ENCODE results near the gene CPT1A.

CPT1A gene

DNA sequence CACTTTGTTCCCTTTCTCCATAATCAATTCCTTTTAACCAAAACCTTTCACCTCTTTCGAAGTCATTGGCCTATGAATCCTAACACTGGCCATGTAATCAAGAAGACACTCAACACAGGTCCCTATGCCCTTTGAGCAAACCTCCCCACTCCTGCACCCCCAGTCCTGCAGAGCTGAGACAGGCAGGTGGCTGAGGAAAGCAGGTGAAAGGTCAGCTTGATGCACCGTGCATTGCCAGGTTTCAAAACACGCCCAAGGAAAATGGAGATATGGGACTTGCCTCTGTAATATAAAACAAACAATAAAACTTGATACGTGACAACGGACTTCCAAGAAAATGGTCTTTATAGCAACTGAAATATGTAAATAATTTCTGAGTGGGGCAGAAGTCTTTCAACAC, 10.6 kb downstream of the CPT1A start:
- DNase-seq = no peak

DNA sequence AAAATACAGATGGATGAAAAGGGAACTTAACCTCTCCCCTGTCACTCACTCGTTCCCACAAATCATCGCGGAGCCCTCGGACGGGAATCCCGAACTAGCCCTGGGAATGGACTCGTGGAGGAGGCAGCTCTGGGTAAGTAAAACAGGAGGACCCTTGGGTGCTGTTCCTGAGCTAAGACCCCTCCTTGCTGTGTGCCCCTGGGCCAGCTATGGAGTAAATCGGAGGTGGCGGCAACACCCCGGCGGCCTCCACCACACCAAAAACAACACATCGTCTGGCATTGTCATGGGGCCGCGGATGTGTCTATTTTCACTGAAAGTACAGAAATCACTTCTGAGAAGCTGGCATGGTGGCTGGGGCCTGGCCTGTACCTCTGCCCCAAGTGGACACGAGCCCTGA, 12.1 kb downstream of the CPT1A start:
- no peak for DNase-seq

DNA sequence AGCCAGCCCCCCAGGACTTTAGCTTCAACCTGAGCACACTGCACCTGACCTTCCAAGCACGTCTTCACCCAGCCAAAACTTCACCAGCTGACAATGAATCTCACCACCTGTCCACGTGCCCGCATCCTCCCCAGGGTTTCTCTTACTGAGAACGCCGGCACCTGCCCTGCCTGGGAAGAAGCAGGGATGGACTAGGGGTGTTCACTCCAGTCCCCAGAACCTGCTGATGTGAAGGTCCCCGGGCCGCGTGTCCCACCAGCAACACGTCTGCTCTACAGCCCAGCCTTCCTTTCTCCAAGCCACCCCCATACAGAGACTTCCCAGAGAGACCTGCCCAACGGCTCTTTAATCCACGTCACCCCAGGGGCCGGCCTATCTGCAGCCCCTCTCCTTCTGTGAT, 12.8 kb downstream of the CPT1A start:
- DNase-seq = no peak

DNA sequence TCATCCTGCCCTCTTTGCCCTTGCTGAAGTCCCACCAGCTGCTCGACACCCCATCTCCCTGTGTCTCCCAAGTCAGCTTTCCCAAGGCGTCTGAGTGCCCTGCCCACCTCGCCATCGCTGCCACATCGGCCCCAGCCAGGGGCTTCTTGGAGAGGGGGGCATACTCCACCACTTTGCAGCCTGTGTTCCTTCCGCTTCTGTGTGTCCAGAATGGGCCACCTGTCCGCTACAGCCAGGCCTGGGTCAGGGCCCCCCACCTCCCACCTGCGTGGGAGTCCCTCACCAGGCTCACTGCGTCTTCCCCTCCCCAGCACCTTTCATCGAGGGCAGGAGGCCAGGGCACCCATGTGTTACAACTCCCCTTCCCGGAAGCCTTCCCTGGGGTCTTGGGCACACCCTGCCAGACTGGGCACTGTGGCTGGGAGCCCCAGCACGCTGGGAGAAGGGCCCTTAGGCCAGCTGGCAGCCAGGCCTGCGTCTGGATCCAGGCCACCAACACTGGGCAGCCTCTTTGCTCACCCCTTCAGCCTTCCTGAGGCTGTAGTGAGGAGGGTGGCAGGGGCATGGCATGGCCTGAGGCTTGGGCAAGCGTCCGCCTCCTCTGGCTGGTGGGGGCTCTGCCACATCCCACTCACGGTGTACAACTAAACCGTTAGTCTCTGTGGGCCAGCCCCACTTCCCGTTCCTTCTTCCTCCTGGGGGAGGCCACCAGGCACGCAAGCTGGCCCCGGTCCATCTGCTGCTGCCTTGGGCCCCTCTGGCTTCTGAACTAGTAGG, 13.4 kb downstream of the CPT1A start:
- DNase-seq = no peak

DNA sequence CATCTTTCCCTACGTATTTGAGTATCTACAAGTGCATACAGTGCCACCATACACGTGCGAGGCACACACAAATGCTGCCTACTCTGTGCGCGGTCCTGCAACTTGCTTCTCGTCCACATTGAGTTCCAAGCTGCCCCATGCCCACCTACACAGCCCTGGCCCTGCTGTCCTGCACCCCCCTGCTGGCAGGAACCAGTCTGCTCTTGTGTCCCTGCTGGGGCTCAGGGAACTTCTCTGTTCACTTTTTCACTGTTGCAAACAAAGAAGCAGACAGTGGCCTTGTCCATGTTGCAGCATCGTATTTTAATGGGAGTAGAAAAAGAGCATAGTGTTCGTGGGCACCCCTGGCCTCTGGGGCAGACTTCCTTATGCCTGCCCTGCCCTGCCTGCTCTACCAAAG, 14.0 kb downstream of the CPT1A start:
- DNase-seq = no peak

DNA sequence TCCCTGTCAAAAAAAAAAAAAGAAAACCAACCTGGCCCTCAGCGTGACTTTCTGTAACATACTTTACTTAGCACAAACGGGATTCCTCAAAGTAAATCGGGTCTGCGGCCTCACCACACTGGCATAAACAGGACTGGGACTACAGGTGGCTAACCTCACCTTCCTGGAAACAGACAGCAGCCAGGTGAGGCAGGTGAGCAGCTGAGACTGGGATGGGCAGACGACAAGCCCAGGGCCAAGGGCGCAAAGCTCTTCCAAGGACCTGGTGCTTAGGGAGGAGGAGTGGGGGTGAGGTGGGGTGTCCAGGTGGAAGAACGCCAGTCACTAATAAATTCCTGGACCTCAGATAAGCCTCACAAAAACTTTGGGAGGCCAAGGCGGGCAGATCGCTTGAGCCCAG, 15.0 kb downstream of the CPT1A start:
- no peak for DNase-seq

DNA sequence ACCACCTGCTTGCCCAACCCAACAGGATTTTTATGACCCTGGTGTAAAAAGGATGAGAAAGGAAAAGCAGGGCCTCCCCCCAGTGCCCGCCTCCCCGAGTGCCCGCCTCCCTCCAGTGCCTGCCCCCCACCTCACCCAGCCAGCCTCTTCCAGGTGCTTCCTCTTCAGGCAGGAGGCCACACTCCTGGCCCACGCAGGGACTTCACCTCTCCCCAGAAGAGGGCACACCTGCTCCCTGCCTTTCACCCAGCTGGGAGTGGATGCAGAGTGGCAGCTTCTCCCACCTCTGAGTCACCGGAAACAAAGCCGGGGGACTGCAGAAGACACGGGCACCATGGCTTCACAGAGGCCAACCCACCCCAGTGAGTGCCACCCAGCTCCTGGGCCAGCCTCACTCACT, 16.1 kb downstream of the CPT1A start:
- no peak for DNase-seq

DNA sequence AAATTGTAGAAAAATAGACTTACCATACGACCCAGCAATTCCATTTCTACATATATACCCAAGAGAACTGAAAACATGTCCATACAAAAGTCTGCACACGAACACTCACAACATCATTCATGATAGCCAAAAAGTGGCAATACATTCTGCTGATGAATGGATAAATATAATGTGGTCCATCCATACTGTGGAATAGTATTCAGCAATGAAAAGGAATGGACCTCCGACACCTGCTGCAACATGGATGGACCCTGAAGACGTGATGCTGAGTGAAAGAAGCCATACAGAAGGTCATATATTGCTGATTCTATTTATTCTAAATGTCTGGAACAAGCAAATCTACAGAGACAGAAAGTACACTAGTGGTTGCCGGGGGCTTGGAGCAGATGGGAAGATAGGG, 19.2 kb downstream of the CPT1A start:
- no peak for DNase-seq

DNA sequence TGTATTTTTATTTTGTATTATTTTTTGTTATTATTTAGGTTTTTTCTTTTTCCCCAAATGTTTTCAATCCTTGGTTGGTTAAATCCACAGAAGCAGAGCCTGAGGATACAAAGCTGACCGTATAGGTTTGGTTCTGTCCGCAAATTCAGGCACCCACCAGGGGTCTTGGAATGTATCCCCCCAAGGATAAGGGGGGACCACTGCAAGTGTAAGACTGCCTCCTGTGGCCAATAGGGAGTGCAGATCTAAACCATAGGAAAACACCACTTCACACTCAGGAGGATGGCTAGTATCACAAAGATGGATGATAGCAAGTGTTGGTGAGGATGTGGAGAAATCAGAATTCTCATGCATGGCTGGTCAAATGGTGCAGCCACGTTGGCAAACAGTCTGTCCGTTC, 20.0 kb downstream of the CPT1A start:
- DNase-seq = no peak

DNA sequence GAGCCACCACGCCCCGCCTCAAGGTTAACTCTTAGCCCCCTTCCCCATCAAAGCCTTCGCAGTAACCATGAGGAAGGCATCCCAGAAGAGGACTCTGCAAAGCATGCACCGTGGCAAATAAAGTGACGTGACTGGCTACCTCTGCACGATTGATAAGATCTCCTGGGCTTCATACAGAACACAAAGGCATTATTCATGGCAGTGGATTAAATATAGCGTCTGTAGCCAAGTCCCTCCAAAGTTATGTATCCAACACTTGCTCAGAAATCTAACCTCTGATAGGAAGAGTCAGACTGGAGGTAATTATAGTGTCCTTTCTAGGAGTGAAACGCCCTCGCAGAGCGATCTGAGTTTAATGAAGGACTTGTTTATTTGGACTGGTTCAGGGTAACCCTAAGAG, 22.4 kb downstream of the CPT1A start:
- DNase-seq = no peak

DNA sequence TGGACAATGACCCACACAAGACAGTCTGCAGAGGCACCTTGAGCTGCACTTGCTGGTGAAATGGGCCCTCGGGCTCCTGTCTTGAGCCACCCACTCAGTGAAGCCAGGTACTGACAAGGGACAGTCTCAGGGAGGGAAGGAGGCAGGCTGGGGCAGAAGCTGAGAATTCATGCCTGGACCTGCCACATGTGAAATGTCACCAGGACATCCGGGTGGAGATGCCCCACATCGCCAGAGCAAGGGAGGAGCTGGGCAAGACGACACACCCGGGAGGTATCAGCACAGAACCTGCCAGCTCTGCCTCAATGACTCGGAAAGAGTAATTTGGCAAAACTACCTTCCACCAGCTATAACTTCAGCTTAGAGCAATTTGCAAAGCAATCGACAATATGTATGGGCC, 23.5 kb downstream of the CPT1A start:
- no peak for DNase-seq

DNA sequence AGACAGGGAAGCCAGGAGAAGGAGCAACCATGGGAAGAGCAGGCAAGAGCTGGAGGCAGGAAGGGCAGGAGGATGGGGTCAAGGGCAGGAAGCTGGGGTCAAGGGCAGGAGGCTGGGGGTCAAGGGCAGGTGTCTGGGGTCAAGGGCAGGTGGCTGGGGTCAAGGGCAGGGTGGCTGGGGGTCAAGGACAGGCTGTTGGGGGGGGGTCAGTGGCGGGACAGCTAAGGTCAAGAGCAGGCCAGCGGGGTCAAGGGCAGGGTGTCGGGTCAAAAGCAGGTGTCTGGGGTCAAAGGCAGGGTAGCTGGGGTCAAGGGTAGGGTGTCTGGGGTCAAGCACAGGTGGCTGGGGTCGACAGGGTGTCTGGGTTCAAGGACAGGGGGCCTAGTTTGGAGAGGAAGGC, 24.2 kb downstream of the CPT1A start:
- no peak for DNase-seq

DNA sequence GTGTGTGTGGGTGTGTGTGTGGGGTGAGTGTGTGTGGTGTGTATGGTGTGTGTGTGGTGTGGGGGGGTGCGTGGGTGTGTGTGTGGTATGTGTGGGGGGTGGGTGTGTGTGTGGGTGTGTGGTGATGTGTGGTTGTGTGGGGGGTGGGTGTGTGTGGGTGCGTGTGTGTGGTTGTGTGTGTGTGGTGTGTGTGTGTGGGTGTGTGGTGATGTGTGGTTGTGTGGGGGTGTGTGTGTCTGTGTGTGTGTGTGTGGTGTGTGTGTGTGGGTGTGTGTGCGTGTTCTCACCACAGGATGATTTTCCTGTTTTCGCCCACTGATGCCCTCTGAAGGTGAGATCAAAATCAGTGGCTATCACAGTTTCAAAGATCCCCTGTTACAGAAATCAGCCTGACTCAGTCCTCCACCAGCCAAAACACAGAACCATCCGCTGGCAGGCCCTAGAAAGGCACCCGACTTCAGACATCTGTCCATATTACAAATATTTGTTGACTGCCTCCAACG, 24.7 kb downstream of the CPT1A start:
- DNase-seq = no peak

DNA sequence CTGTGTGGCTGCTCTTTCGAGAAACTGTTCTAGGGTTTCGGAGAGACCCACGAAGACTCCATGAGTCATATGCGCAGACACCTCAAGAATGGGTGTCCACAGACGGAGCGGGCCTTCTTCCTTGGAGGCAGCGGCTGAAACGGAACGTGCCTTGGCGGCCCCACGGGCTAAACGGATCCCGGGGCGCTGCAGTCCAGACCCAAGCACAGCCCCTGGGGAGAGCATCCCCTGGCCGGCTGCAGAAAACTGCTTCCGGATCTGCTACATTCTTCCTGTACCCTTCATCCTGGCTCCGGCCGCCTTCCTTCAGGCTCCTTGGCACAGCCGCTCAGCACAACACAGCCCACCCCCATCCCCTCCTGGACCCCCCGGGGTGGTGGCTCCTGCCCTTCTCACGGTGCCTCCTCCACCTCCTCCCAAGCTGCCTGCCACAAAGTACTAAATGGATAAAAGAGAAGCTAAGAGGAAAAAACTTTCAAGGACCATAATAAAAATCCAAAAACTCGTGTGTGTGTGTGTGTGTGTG, 25.4 kb downstream of the CPT1A start:
- DNase-seq = no peak

DNA sequence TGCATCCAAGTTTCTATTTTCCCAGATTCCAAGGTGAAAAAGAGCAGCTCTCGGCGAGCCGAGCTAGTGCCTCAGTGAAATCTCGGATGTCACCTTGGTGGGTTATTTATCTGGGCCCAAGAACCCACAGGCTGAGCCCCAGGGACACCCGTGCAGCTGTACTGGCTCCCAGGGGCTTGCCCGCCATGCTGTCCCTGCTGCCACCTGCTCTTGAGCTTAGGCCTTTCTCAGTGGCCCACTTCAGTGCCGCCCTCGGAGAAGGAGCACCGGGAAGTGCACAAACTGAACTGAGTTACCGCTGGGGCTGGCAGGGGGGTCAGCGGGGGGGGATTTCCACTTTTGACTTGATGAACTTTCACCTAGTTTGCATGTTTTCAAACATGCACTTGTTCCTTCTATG, 27.9 kb downstream of the CPT1A start:
- DNase-seq = no peak

DNA sequence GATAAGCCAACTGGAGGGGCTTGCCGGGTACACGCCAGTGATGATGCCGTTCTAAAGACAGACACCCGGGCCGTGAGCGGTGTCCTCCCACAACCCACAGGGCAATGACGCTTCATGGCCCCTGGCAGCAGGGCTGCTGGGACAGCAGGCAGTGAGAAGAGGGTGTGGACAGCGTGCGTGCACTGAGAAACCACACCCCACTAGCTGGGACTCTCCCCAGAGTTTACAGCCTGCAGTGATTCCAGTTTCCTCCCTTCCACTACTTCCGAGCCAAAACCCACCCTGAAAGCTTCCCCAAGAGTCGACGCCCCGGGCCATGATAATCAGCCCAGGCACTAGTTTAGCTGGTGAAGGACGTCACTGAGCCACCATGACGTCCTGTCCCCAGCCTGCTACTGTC, 29.2 kb downstream of the CPT1A start:
- DNase-seq = no peak

DNA sequence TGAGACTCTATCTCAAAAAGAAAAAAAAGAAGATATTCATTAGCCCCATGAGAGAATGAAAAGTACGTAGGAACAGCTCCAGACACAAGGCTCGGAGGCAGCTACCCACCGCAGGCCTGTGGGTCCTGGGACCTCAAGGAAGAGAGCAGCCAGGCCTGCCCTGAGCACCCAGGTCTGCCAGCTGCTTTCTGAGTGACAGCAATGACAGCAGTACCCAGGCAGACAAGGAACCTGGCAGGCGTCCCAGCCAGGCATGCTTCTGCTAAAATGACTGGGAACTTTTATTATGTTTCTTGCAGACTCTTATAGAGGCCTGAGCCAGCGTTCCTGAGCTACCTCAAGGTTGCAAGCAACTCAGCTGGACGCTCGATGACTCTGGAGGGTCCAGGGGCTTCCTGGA, 31.6 kb downstream of the CPT1A start:
- no peak for DNase-seq

DNA sequence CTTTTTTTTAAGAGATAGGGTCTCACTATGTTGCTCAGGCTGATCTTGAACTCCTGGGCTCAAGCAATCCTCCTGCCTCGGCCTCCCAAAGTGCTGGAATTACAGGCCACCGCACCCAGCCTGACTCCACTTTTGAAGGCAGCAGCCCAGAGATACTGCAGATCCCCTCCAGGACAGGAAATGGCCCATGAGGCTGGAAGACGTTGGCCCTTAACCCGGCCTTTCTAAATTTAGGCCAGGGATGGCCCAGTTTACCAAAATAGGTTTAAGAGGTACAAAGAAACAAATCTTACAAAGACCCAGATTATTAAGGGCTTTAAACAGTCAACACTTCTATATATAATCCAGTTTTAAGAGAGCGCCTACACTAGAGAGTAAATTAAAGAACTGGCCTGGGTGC, 32.2 kb downstream of the CPT1A start:
- DNase-seq = no peak

DNA sequence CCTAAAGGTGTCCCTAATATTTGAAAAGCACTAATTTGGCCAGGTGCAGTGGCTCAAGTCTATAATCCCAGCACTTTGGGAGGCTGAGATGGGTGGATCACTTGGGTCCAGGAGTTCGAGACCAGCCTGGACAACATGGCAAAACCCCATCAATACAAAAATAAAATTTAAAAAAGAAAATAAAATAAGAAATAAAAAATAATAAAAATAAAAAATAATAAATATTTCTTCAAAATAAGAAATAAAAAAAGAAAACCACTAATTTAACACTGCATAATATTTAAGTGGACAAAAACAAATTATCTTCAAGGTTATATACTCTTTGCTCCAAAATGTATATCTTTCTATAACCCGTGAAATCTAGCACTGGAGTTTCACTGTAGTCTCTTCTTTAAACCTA, 32.9 kb downstream of the CPT1A start:
- no peak for DNase-seq

DNA sequence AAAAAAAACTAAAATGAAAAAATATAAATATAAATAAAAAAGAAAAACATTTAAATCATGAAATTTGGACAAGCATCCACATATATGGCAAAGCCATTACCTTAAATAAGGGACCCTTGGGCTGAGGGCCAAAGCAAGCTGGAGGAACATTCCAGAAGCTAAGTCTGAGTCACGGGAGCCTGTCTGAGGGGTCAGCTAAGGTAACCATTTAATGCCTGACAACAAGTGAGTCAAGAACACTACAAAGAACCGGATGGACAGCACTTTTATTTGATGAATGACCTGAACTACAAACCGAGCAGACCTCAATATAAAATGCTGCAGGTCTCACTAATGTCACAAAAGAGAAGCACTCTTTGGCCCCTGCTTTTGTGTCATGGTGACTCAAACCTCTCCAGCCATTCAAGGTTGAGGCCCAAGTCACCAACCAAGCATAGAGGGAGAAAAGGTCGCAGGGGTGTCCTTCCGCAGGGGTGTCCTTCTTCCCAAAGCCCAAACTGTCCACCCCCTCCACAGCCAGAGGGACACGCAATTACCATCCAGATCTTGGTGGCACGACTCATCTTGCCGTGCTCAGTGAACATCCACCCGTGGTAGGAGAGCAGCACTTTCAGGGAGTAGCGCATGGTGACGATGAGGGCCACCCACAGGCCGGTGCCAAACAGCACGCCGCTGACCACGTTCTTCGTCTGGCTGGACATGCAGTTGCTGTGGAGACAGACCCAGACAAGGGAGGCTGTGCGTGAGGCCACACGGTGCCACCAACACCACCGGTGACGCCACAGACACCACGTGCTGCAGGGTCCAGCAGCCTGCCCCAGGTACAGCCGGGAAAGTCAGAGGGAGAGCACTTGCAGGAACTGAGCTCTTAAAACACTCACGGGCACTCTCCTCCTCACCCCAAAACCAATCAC, 34.5 kb downstream of the CPT1A start:
- DNase-seq = peak; percentile 78

DNA sequence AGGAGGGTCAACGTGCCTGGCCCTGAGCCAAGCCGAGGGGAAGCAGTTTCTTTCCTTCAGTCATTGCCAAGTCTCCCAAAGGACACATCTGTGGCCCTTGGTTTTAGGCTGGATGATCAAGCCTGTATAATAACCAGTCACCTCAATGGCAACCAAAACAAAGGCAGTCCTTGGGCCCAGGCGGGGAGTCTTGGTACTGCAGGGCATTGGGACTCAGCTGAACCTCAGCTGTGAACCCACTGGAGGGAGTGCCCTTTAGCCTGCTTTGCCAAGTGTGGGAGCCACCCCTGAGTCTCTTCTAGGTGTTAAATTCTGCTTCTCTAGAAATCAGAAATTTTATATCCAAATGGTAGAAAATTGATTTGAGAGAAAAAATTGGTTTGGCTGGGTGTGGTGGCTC, 36.9 kb downstream of the CPT1A start:
- no peak for DNase-seq

DNA sequence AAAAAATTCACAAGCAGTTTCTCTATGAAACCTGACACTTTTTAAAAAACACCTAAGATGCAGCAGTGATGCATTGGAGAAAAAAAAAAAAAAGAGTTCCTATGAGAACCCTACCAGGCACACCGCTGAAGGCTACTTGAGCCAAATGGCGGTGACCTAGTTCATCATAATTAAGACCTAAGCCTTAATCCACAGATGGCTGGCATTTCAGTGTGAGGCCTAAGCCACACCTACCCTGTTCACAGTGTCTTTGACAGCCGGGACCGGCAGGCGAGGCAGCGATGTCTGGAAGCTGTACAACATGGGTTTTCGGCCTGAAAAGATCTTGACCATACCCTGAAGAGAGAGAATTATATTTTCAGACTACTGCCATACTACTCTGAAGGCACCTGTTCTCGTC, 38.0 kb downstream of the CPT1A start:
- DNase-seq = no peak

DNA sequence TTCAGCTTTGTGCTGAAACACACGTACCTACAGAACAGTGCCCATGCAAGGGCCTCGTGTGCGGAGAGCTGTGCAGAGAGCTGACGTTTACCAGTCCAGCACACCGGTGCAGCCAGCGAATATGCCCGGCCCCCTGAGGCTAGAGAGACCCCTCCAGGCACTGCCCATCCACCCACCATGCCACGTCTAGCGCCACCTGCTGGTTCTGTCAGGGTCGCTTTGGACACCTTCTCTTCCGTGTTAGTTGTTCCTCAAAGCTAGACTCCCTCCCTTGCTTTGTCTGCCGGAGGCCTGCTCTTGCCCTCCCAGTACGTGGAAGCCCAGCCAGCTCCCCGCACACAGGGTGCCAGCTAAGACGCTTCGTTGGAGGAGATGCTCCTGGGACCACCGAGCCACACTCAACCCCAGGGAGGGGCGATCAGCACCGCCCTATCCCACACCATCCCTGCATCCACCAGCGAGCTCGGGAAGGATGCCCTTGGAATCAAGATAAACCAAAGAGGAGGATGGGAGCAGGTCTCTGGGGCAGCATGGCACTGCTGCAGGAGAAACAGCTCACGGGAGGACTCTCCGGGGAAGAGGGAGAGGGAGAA, 43.4 kb downstream of the CPT1A start:
- peak; percentile 26 for DNase-seq
